H1 (cell line): ENCODE results near the gene ZNF366. TPM values are rescaled to one million over a fixed set of nuclear protein-coding genes. Genes with fewer than 3 reads are reported as not detected.

ENCODE experiments used
- CTCF ChIA-PET: fragments of 300-600 bp; sonication (Branson Sonifier 250); formaldehyde crosslinking; loops from one replicate; lab custom pipeline; 2021; ENCODE audit not compliant: partially characterized antibody; lab: Charles Lee
- POLR2A ChIA-PET: fragments of 300-600 bp; sonication (Branson Sonifier 250); formaldehyde crosslinking; loops from one replicate; lab custom pipeline; 2021; ENCODE audit warnings: inconsistent platforms; ENCODE audit not compliant: partially characterized antibody; lab: Charles Lee
- DNase-seq, 2 experiments: peaks; one replicate each; pipeline versions ENCODE4 v3.0.0 to v3.0.0-alpha.2; 2010 to 2022; ENCODE audit warnings: low spot score in 2 of 2, low read depth in 1 of 2, mixed read lengths in 1 of 2
- FAIRE-seq: peaks from 2 replicates; lab custom pipeline; 2011; peaks lifted over from hg19 to GRCh38; lab: Jason Lieb, UNC
- H2AFZ ChIP-seq: 2 replicates; pipeline ENCODE4 v1.8.1; 2012; ENCODE audit warnings: low read length, inconsistent platforms
- H2AK5ac ChIP-seq: 2 replicates; pipeline ENCODE4 v1.6.1; 2013; ENCODE audit warnings: low read depth, low read length
- H2BK120ac ChIP-seq: replicated peaks from 2 replicates; pipeline ENCODE3; 2013; ENCODE audit warnings: low read depth, low read length, inconsistent platforms
- H2BK12ac ChIP-seq: 2 replicates; pipeline ENCODE4 v1.6.1; 2013; ENCODE audit warnings: low read depth, low read length
- H2BK15ac ChIP-seq: 2 replicates; pipeline ENCODE4 v1.6.1; 2013; ENCODE audit warnings: low read length
- H2BK20ac ChIP-seq: 2 replicates; pipeline ENCODE4 v1.6.1; 2013; ENCODE audit warnings: low read length
- H2BK5ac ChIP-seq: 2 replicates; pipeline ENCODE4 v1.6.1; 2013; ENCODE audit warnings: low read depth, low read length
- H3K14ac ChIP-seq: 2 replicates; pipeline ENCODE4 v1.6.1; 2013; ENCODE audit warnings: inconsistent platforms; ENCODE audit not compliant: insufficient read length
- H3K18ac ChIP-seq: 2 replicates; pipeline ENCODE4 v1.6.1; 2013; ENCODE audit warnings: low read length; ENCODE audit errors: extremely low read depth
- H3K23ac ChIP-seq: 2 replicates; pipeline ENCODE4 v1.6.1; 2013; ENCODE audit warnings: inconsistent platforms; ENCODE audit not compliant: insufficient read length
- H3K23me2 ChIP-seq: 2 replicates; pipeline ENCODE4 v1.6.1; 2013; ENCODE audit warnings: low read depth, low read length
- H3K27ac ChIP-seq: 2 replicates; pipeline ENCODE4 v1.6.1; 2011; ENCODE audit warnings: low read depth, low read length, inconsistent platforms
- H3K27me3 ChIP-seq, 4 experiments: replicated peaks in 1 of 4; 1 replicate in 1 of 4; 2 replicates in 3 of 4; pipeline versions ENCODE4 v1.6.1 to v1.8.1; 2011 to 2013; ENCODE audit warnings: low read length in 3 of 4, mild to moderate bottlenecking in 3 of 4, inconsistent platforms in 2 of 4, mixed read lengths in 2 of 4, moderate library complexity in 1 of 4; ENCODE audit not compliant: control insufficient read depth in 3 of 4, insufficient read depth in 3 of 4; ENCODE audit errors: extremely low read depth in 1 of 4
- H3K36me3 ChIP-seq, 4 experiments: 2 replicates each; pipeline versions ENCODE4 v1.6.1 to v1.8.1; 2011 to 2013; ENCODE audit warnings: mild to moderate bottlenecking in 4 of 4, low read length in 3 of 4, moderate library complexity in 2 of 4, control low read depth in 1 of 4, inconsistent platforms in 1 of 4; ENCODE audit not compliant: insufficient read depth in 4 of 4, control insufficient read depth in 2 of 4
- H3K4ac ChIP-seq: replicated peaks from 2 replicates; pipeline ENCODE3; 2013; ENCODE audit warnings: low read length, low read depth, mixed read lengths, inconsistent platforms; ENCODE audit not compliant: insufficient read length
- H3K4me1 ChIP-seq, 4 experiments: replicated peaks in 1 of 4; 1 replicate in 1 of 4; 2 replicates in 3 of 4; pipeline versions ENCODE4 v1.6.1 to v1.8.1; 2011 to 2013; ENCODE audit warnings: low read length in 3 of 4, inconsistent platforms in 2 of 4, mixed read lengths in 1 of 4; ENCODE audit not compliant: insufficient read depth in 4 of 4, control insufficient read depth in 3 of 4
- H3K4me2 ChIP-seq, 2 experiments: 2 replicates each; pipeline versions ENCODE4 v1.6.1 to v1.8.1; 2011 to 2013; ENCODE audit warnings: low read depth in 2 of 2, low read length in 2 of 2, control low read depth in 1 of 2, inconsistent platforms in 1 of 2, mild to moderate bottlenecking in 1 of 2; ENCODE audit not compliant: insufficient read depth in 1 of 2
- H3K4me3 ChIP-seq, 4 experiments: fragments of 200-600, 300-600 bp in 1 of 4; sonication (generic), shearing (Covaris generic), sonication (Bioruptor Twin) in 1 of 4; 2 replicates each; pipeline versions ENCODE4 v1.5.1 to v1.8.1; 2011 to 2016; ENCODE audit warnings: low read length in 4 of 4, low read depth in 3 of 4, control low read depth in 2 of 4, inconsistent platforms in 2 of 4, mild to moderate bottlenecking in 2 of 4, mixed read lengths in 1 of 4, moderate library complexity in 1 of 4; ENCODE audit not compliant: insufficient read depth in 2 of 4; ENCODE audit errors: extremely low read depth in 1 of 4
- H3K56ac ChIP-seq: replicated peaks from 2 replicates; pipeline ENCODE3; 2013; ENCODE audit warnings: low read depth, mild to moderate bottlenecking, mixed read lengths, low read length, inconsistent platforms; ENCODE audit not compliant: insufficient read length
- H3K79me1 ChIP-seq: 2 replicates; pipeline ENCODE4 v1.6.1; 2013; ENCODE audit warnings: low read depth, low read length, control low read depth
- H3K79me2 ChIP-seq, 2 experiments: 2 replicates each; pipeline versions ENCODE4 v1.6.1 to v1.8.1; 2012 to 2013; ENCODE audit warnings: low read length in 2 of 2, mild to moderate bottlenecking in 2 of 2, inconsistent platforms in 1 of 2; ENCODE audit not compliant: insufficient read depth in 2 of 2, control insufficient read depth in 1 of 2
- H3K9ac ChIP-seq, 4 experiments: replicated peaks in 1 of 4; 1 replicate in 1 of 4; 2 replicates in 3 of 4; pipeline versions ENCODE4 v1.6.1 to v1.8.1; 2011 to 2013; ENCODE audit warnings: low read depth in 3 of 4, low read length in 3 of 4, control low read depth in 2 of 4, mild to moderate bottlenecking in 2 of 4, moderate library complexity in 2 of 4, inconsistent platforms in 1 of 4; ENCODE audit errors: extremely low read depth in 1 of 4
- H3K9me3 ChIP-seq, 2 experiments: 2 replicates each; pipeline versions ENCODE4 v1.6.1 to v1.8.1; 2012 to 2013; ENCODE audit warnings: mild to moderate bottlenecking in 2 of 2, moderate library complexity in 2 of 2, control low read depth in 1 of 2, inconsistent platforms in 1 of 2, low read depth in 1 of 2, low read length in 1 of 2, mixed read lengths in 1 of 2; ENCODE audit not compliant: insufficient read depth in 2 of 2
- H4K20me1 ChIP-seq, 2 experiments: replicated peaks in 1 of 2; 2 replicates each; pipeline versions ENCODE3 to v1.8.1; 2011 to 2013; ENCODE audit warnings: inconsistent platforms in 2 of 2, low read length in 2 of 2, mild to moderate bottlenecking in 1 of 2; ENCODE audit not compliant: insufficient read depth in 2 of 2, control insufficient read depth in 1 of 2
- H4K5ac ChIP-seq: 2 replicates; pipeline ENCODE4 v1.6.1; 2013; ENCODE audit warnings: low read length, low read depth, mixed read lengths, inconsistent platforms; ENCODE audit not compliant: insufficient read length
- H4K8ac ChIP-seq: 2 replicates; pipeline ENCODE4 v1.8.0; 2013; ENCODE audit warnings: mild to moderate bottlenecking, moderate library complexity, low read length, inconsistent platforms; ENCODE audit not compliant: insufficient read depth; ENCODE audit errors: extremely low read depth
- H4K91ac ChIP-seq: replicated peaks from 2 replicates; pipeline ENCODE3; 2013; ENCODE audit warnings: low read length, mixed read lengths, inconsistent platforms; ENCODE audit not compliant: insufficient read length
- BACH1 ChIP-seq: IDR thresholded peaks from 2 replicates; pipeline ENCODE4 v1.6.1; 2012; ENCODE audit warnings: low read length, improper control_type of control experiment
- CBX5 ChIP-seq: fragments of 300-800, 300-1000 bp; sonication (generic); IDR thresholded peaks from 2 replicates; pipeline ENCODE4 v1.7.1; 2016; ENCODE audit warnings: antibody characterized with exemption, low read length, low read depth
- MAFK ChIP-seq: IDR thresholded peaks from 2 replicates; pipeline ENCODE4 v1.6.1; 2012; ENCODE audit warnings: low read depth, mild to moderate bottlenecking, improper control_type of control experiment, low read length
- WGBS, 2 experiments: shearing (Covaris generic) in 1 of 2; methylation state at CpG; one replicate each; pipeline versions ENCODE4 v1.1.6 to v1.1.7; 2013 to 2015; ENCODE audit warnings: low lambda C conversion rate in 2 of 2, mixed read lengths in 2 of 2, inconsistent platforms in 1 of 2, low coverage in 1 of 2, missing lambda C conversion rate in 1 of 2; ENCODE audit not compliant: insufficient replicate concordance in 2 of 2, insufficient coverage in 1 of 2, insufficient read length in 1 of 2; ENCODE audit errors: extremely low coverage in 1 of 2, missing lambda C conversion rate in 1 of 2; 5-methylcytosine and 5-hydroxymethylcytosine counted together
- polyA plus RNA-seq, 7 experiments: library from polyadenylated mRNA; depleted of rRNA in 3 of 7; stranded (reverse) in 5 of 7; unstranded in 2 of 7; fragments of >200 nt in 5 of 7; fragments of 200-250 nt in 2 of 7; gene quantifications; 1 replicate in 5 of 7; 2 replicates in 1 of 7; 4 replicates in 1 of 7; pipeline versions ENCODE4 v1.2.1 to v1.2.3, GENCODE V29; 2011 to 2013; ENCODE audit warnings: missing spikeins in 2 of 7, mixed read lengths in 2 of 7
- total RNA-seq: library from RNA; stranded (reverse); fragmentation: NEBNext Ultra II Directional; extraction: Animal tissue kit (Norgen Biotek cat#: 25700); gene quantifications from 2 replicates; pipeline ENCODE4 v1.2.1, GENCODE V29; 2021
- TF ChIP-seq, protein P1 (sequence below), 3 experiments: IDR thresholded peaks; 1 replicate in 2 of 3; 2 replicates in 1 of 3; pipeline versions ENCODE4 v1.5.1 to v1.6.1; 2011; ENCODE audit warnings: low read length in 3 of 3, mild to moderate bottlenecking in 3 of 3, inconsistent platforms in 2 of 3, low read depth in 1 of 3, moderate library complexity in 1 of 3; ENCODE audit not compliant: insufficient read depth in 1 of 3; ENCODE audit errors: control extremely low read depth in 1 of 3

The ZNF366 gene
- total and polyA plus RNA-seq, 2 of the 8 experiments (the other 6 are each of a cell fraction or from before 2014, with no cell fraction given) = not detected

- no peak overlapping the region for H3K14ac ChIP-seq
- H3K4ac ChIP-seq = no peak overlapping the region
- no peaks in the 10 kb centered on the region; a peak in 1 of 4 replicates for H3K9me3 ChIP-seq
- no peak overlapping the region for H3K23ac ChIP-seq
- no peaks in the 10 kb centered on the region for H3K27me3 ChIP-seq
- CTCF ChIA-PET = interaction anchor here (0.6 to 1.4 kb wide), 2 partner anchors 9 to 34 kb away, joined by 3 read pairs; no protein-coding TSS in a partner anchor
- 88% methylated on average over 4 of the region's 4 CpGs; no CpG with 5 or more reads in 1 of the 2 experiments for WGBS, 2 experiments
- no peak overlapping the region for H4K8ac ChIP-seq
- DNase-seq (no peak), FAIRE-seq (no peak)
- POLR2A ChIA-PET = no interaction called here
- H4K91ac ChIP-seq = no peak overlapping the region
- no peak overlapping the region; a peak in 1 of 7 replicates for H3K9ac ChIP-seq
- H3K23me2 ChIP-seq = no peaks in the 10 kb centered on the region
- H3K56ac ChIP-seq = no peak overlapping the region
- H3K4me3 ChIP-seq = no peak overlapping the region
- H3K27ac ChIP-seq = no peak overlapping the region
- H4K20me1 ChIP-seq = no peaks in the 10 kb centered on the region
- H2BK15ac ChIP-seq = no peak overlapping the region
- H3K36me3 ChIP-seq = no peaks in the 10 kb centered on the region
- no peak overlapping the region for H3K4me2 ChIP-seq
- no peak overlapping the region for H2BK120ac ChIP-seq
- H4K5ac ChIP-seq = no peak overlapping the region
- no peak overlapping the region for H2BK5ac ChIP-seq
- H3K79me1 ChIP-seq = no peaks in the 10 kb centered on the region; the same call in 1 of the 2 replicates
- no peak overlapping the region for H3K18ac ChIP-seq
- H2AK5ac ChIP-seq = no peak overlapping the region
- no peaks in the 10 kb centered on the region for H3K79me2 ChIP-seq
- H2BK12ac ChIP-seq = no peak overlapping the region
- no peaks in the 10 kb centered on the region; a peak in 1 of 7 replicates for H3K4me1 ChIP-seq
- H2BK20ac ChIP-seq = no peak overlapping the region
- TF ChIP-seq, protein P1, sequence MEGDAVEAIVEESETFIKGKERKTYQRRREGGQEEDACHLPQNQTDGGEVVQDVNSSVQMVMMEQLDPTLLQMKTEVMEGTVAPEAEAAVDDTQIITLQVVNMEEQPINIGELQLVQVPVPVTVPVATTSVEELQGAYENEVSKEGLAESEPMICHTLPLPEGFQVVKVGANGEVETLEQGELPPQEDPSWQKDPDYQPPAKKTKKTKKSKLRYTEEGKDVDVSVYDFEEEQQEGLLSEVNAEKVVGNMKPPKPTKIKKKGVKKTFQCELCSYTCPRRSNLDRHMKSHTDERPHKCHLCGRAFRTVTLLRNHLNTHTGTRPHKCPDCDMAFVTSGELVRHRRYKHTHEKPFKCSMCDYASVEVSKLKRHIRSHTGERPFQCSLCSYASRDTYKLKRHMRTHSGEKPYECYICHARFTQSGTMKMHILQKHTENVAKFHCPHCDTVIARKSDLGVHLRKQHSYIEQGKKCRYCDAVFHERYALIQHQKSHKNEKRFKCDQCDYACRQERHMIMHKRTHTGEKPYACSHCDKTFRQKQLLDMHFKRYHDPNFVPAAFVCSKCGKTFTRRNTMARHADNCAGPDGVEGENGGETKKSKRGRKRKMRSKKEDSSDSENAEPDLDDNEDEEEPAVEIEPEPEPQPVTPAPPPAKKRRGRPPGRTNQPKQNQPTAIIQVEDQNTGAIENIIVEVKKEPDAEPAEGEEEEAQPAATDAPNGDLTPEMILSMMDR (IDR thresholded peaks at IDR 0.05; ENCODE audit: control extremely low read depth in 1 of 3, insufficient read depth in 1 of 3, low read depth in 1 of 3, low read length in 3 of 3) = no peak
- TF ChIP-seq CBX5 (no peak), BACH1 (no peak), MAFK (no peak)
- no peak overlapping the region for H2AFZ ChIP-seq
These were observed 66.0 kb downstream of the ZNF366 start for GRCh38 chr5:72441094-72441723.
